Measurements from ENCODE around the gene CDC5L.

- TF ChIP-seq FOXM1 (IDR thresholded peaks at IDR 0.05; ENCODE audit: borderline replicate concordance): no peak
- TF ChIP-seq ZNF384 (IDR thresholded peaks at IDR 0.05): no peak
- TF ChIP-seq LEF1 (IDR thresholded peaks at IDR 0.05; ENCODE audit: borderline replicate concordance): no peak
- no peak for TF ChIP-seq SUZ12 (IDR thresholded peaks at IDR 0.05)
- no peak for TF ChIP-seq HDGF (IDR thresholded peaks at IDR 0.05; ENCODE audit: borderline replicate concordance)
- no peak for TF ChIP-seq ELF4 (IDR thresholded peaks at IDR 0.05)
- TF ChIP-seq SP1 (IDR thresholded peaks at IDR 0.05): no peak
- TF ChIP-seq PKNOX1 (IDR thresholded peaks at IDR 0.05): no peak
- no peak for TF ChIP-seq L3MBTL2 (conservative IDR thresholded peaks at IDR 0.05)
- TF ChIP-seq BHLHE40 (IDR thresholded peaks at IDR 0.05; ENCODE audit: borderline replicate concordance): no peak
- TF ChIP-seq FOXK2 (IDR thresholded peaks at IDR 0.05): no peak
- TF ChIP-seq ARNT (IDR thresholded peaks at IDR 0.05): no peak
Measured at GRCh38 chr6:44444853-44445252, 57.3 kb downstream of the CDC5L start.

Data from HEK293T (cell line).